ENCODE data around the gene TFB1M.
"Not testable (repeated sequence)": the region's sequence is repeated elsewhere in the genome, so short reads cannot be mapped to it uniquely, and the experiment has no call there.

GRCh38 chr6:155334073-155334472, 19.8 kb upstream of the TFB1M start:
- not testable (repeated sequence) for TF ChIP-seq ZFP1 (CRISPR knock-in tag; IDR thresholded peaks at IDR 0.05); SREBF1 (IDR thresholded peaks at IDR 0.05; ENCODE audit: borderline replicate concordance, low read depth, low read length); CREB1 (IDR thresholded peaks at IDR 0.05); CREB1 (CRISPR knock-in tag; IDR thresholded peaks at IDR 0.05)
- TF ChIP-seq, protein P1, sequence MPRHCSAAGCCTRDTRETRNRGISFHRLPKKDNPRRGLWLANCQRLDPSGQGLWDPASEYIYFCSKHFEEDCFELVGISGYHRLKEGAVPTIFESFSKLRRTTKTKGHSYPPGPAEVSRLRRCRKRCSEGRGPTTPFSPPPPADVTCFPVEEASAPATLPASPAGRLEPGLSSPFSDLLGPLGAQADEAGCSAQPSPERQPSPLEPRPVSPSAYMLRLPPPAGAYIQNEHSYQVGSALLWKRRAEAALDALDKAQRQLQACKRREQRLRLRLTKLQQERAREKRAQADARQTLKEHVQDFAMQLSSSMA (CRISPR knock-in tag; IDR thresholded peaks at IDR 0.05), result not testable (repeated sequence)
